Mesendoderm (in vitro differentiated cells): ENCODE data around the gene NME8.

Experiments used
- DNase-seq: peaks from one replicate; pipeline ENCODE4 v3.0.0; 2013
- H2AK5ac ChIP-seq: 2 replicates; pipeline ENCODE4 v1.6.1; 2013; ENCODE audit warnings: low read length, inconsistent platforms
- H2BK120ac ChIP-seq: 2 replicates; pipeline ENCODE4 v1.6.1; 2013; ENCODE audit warnings: low read depth, mild to moderate bottlenecking, low read length, moderate library complexity, mixed read lengths
- H2BK15ac ChIP-seq: replicated peaks from 2 replicates; pipeline ENCODE4 v1.6.1; 2013; ENCODE audit warnings: low read depth, mild to moderate bottlenecking, moderate library complexity
- H2BK5ac ChIP-seq: 2 replicates; pipeline ENCODE4 v1.6.1; 2013; ENCODE audit warnings: low read length, inconsistent platforms
- H3K18ac ChIP-seq: 2 replicates; pipeline ENCODE4 v1.6.1; 2013; ENCODE audit warnings: mild to moderate bottlenecking, low read length, mixed read lengths
- H3K23ac ChIP-seq: one replicate; pipeline ENCODE4 v1.6.1; 2013; ENCODE audit warnings: low read length
- H3K27ac ChIP-seq: 2 replicates; pipeline ENCODE4 v1.5.1; 2013; ENCODE audit warnings: low read depth, mild to moderate bottlenecking, inconsistent platforms, low read length, moderate library complexity
- H3K27me3 ChIP-seq: 2 replicates; pipeline ENCODE4 v1.6.1; 2013; ENCODE audit warnings: low read length, control low read depth, mild to moderate bottlenecking, inconsistent platforms; ENCODE audit not compliant: insufficient read depth, poor library complexity
- H3K36me3 ChIP-seq: 2 replicates; pipeline ENCODE4 v1.6.1; 2013; ENCODE audit warnings: low read length, inconsistent platforms; ENCODE audit not compliant: control insufficient read depth, insufficient read depth
- H3K4ac ChIP-seq: one replicate; pipeline ENCODE4 v1.6.1; 2013; ENCODE audit warnings: low read depth, mild to moderate bottlenecking, low read length, moderate library complexity
- H3K4me1 ChIP-seq: 2 replicates; pipeline ENCODE4 v1.6.1; 2013; ENCODE audit warnings: low read depth, low read length, inconsistent platforms; ENCODE audit not compliant: control insufficient read depth
- H3K4me2 ChIP-seq: 2 replicates; pipeline ENCODE4 v1.6.1; 2013; ENCODE audit warnings: low read length
- H3K4me3 ChIP-seq: 2 replicates; pipeline ENCODE4 v1.5.1; 2013; ENCODE audit warnings: mild to moderate bottlenecking, low read length
- H3K56ac ChIP-seq: one replicate; pipeline ENCODE4 v1.6.1; 2013; ENCODE audit warnings: low read length
- H3K79me1 ChIP-seq: 2 replicates; pipeline ENCODE4 v1.6.1; 2013; ENCODE audit warnings: low read length, inconsistent platforms
- H3K79me2 ChIP-seq: 2 replicates; pipeline ENCODE4 v1.6.1; 2013; ENCODE audit warnings: mild to moderate bottlenecking, low read length; ENCODE audit not compliant: control insufficient read depth, insufficient read depth
- H3K9ac ChIP-seq: 2 replicates; pipeline ENCODE4 v1.6.1; 2013; ENCODE audit warnings: low read length, inconsistent platforms
- H4K5ac ChIP-seq: one replicate; pipeline ENCODE4 v1.6.1; 2013; ENCODE audit warnings: low read length
- H4K8ac ChIP-seq: one replicate; pipeline ENCODE4 v1.6.1; 2013; ENCODE audit warnings: low read depth, mild to moderate bottlenecking, control low read depth, low read length, moderate library complexity
- WGBS: extraction: QIAGEN DNeasy Blood & Tissue Kit; methylation state at CpG from one replicate; pipeline ENCODE4 v1.1.7; 2013; ENCODE audit warnings: low lambda C conversion rate, missing lambda C conversion rate; ENCODE audit not compliant: insufficient coverage; ENCODE audit errors: extremely low coverage; 5-methylcytosine and 5-hydroxymethylcytosine counted together

The NME8 gene

GRCh38 chr7:37853468-37853867 lies 5.1 kb downstream of the NME8 start:
- WGBS, result no CpG with 5 or more reads among the region's 2 CpGs
- no peaks in the 10 kb centered on the region for H3K4me1 ChIP-seq
- no peaks in the 10 kb centered on the region for H3K79me2 ChIP-seq
- no peak overlapping the region for H2AK5ac ChIP-seq
- no peak overlapping the region for H3K56ac ChIP-seq
- no peak overlapping the region for H3K9ac ChIP-seq
- no peaks in the 10 kb centered on the region for H3K27me3 ChIP-seq
- H4K8ac ChIP-seq, result no peak overlapping the region
- peak; percentile 27 for DNase-seq
- no peak overlapping the region for H3K4ac ChIP-seq
- H3K4me3 ChIP-seq, result no peak overlapping the region
- H2BK5ac ChIP-seq, result no peak overlapping the region
- no peak overlapping the region for H3K27ac ChIP-seq
- no peak overlapping the region for H4K5ac ChIP-seq
- no peak overlapping the region for H2BK15ac ChIP-seq
- no peak overlapping the region for H2BK120ac ChIP-seq
- H3K36me3 ChIP-seq, result no peaks in the 10 kb centered on the region
- H3K79me1 ChIP-seq, result no peaks in the 10 kb centered on the region
- H3K18ac ChIP-seq, result no peak overlapping the region
- no peak overlapping the region for H3K23ac ChIP-seq
- H3K4me2 ChIP-seq, result no peak overlapping the region

DNA sequence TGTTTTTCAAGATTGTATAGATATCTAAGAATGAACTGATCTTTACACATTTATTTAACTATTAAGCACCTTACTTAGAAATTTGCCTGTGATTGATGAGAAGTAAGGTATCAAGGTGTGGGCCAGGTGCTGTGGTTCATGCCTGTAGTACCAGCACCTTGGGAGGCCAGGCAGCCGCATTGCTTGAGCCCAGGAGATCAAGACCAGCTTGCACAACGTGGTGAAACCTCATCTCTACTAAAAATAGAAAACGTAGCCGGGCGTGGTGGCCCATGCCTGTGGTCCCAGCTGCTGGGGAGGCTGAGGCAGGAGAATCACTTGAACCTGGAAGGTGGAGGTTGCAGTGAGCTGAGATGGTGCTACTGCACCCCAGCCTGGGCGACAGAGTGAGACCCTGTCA lies 33.7 kb downstream of the NME8 start:
- Histone ChIP-seq H3K4me1 (no peaks in the 10 kb centered on the region), H4K8ac (no peak overlapping the region), H3K27ac (no peak overlapping the region), H3K4me3 (no peak overlapping the region), H3K79me1 (no peaks in the 10 kb centered on the region), H4K5ac (no peak overlapping the region), H3K4ac (no peak overlapping the region), H2BK120ac (no peak overlapping the region), H2AK5ac (no peak overlapping the region), H3K79me2 (no peaks in the 10 kb centered on the region), H3K23ac (no peak overlapping the region), H2BK5ac (no peak overlapping the region), H2BK15ac (no peak overlapping the region), H3K18ac (no peak overlapping the region), H3K27me3 (no peaks in the 10 kb centered on the region), H3K9ac (no peak overlapping the region), H3K56ac (no peak overlapping the region), H3K4me2 (no peak overlapping the region), H3K36me3 (no peaks in the 10 kb centered on the region)
- no CpG with 5 or more reads among the region's 6 CpGs for WGBS
- no peak for DNase-seq

GRCh38 chr7:37893359-37893758 lies 45.0 kb downstream of the NME8 start:
- H3K18ac ChIP-seq, result no peak overlapping the region
- no peak for DNase-seq

GRCh38 chr7:37894671-37895070 lies 46.3 kb downstream of the NME8 start:
- Histone ChIP-seq H3K23ac (no peak overlapping the region), H3K18ac (no peak overlapping the region), H3K4ac (no peak overlapping the region), H3K27ac (no peak overlapping the region), H2AK5ac (no peak overlapping the region), H3K4me1 (no peaks in the 10 kb centered on the region), H2BK120ac (no peak overlapping the region), H3K36me3 (no peaks in the 10 kb centered on the region), H3K79me2 (no peaks in the 10 kb centered on the region), H3K79me1 (no peaks in the 10 kb centered on the region), H2BK5ac (no peak overlapping the region), H4K5ac (no peak overlapping the region), H2BK15ac (no peak overlapping the region), H3K27me3 (no peaks in the 10 kb centered on the region), H3K4me3 (no peak overlapping the region), H3K9ac (no peak overlapping the region), H3K4me2 (no peak overlapping the region), H4K8ac (no peak overlapping the region), H3K56ac (no peak overlapping the region)
- WGBS, result 100% methylated on average over 1 of the region's 3 CpGs
- DNase-seq, result no peak

More at GRCh38 chr7:37893359-37893758, 45.0 kb downstream of the NME8 start:
- Histone ChIP-seq H2BK15ac (no peak overlapping the region), H3K36me3 (no peaks in the 10 kb centered on the region), H2BK5ac (no peak overlapping the region), H3K4ac (no peak overlapping the region), H3K4me3 (no peak overlapping the region), H3K27ac (no peak overlapping the region), H3K4me2 (no peak overlapping the region), H3K27me3 (no peaks in the 10 kb centered on the region), H3K56ac (no peak overlapping the region), H4K8ac (no peak overlapping the region), H3K79me1 (no peaks in the 10 kb centered on the region), H3K4me1 (no peaks in the 10 kb centered on the region), H2AK5ac (no peak overlapping the region), H3K79me2 (no peaks in the 10 kb centered on the region), H4K5ac (no peak overlapping the region), H2BK120ac (no peak overlapping the region), H3K9ac (no peak overlapping the region), H3K23ac (no peak overlapping the region)

DNA sequence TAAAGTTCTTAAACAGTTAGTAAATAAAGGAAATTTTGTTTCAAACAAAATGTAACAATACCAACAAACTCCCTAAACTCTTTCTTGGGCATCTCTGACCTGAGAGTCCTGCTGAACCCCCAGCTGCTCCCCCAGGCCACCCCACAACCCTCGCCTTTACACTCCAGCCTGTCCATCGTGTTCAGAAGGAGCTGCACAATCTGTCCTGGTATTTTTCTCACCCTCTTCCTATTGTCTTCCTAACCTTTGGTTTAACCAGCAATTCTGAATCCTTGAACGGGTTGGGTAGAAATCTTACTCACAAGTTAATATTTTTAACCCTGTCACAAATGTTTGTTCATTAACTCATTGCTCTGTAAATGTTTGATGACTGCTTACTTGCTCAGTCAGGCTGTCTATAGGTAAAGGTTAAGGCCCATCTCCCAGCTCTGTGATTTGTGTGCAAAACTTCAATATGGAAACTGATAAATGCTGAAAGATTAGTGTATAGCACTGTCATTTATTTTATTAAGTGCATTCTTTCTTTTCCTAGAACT lies 51.4 kb downstream of the NME8 start:
- H4K8ac ChIP-seq, result no peak overlapping the region
- no peaks in the 10 kb centered on the region for H3K4me1 ChIP-seq
- H3K23ac ChIP-seq, result no peak overlapping the region
- H3K4me2 ChIP-seq, result no peak overlapping the region
- H2BK120ac ChIP-seq, result no peak overlapping the region
- no peaks in the 10 kb centered on the region for H3K36me3 ChIP-seq
- H3K4me3 ChIP-seq, result no peak overlapping the region
- no peak overlapping the region for H3K4ac ChIP-seq
- no peak for DNase-seq
- no peaks in the 10 kb centered on the region for H3K27me3 ChIP-seq
- WGBS, result no CpG with 5 or more reads among the region's 3 CpGs
- no peaks in the 10 kb centered on the region for H3K79me2 ChIP-seq
- no peak overlapping the region for H2BK15ac ChIP-seq
- no peak overlapping the region for H3K27ac ChIP-seq
- H3K79me1 ChIP-seq, result no peaks in the 10 kb centered on the region
- H3K56ac ChIP-seq, result no peak overlapping the region
- no peak overlapping the region for H3K9ac ChIP-seq
- H3K18ac ChIP-seq, result no peak overlapping the region
- H4K5ac ChIP-seq, result no peak overlapping the region
- no peak overlapping the region for H2BK5ac ChIP-seq
- H2AK5ac ChIP-seq, result no peak overlapping the region

GRCh38 chr7:37901236-37901827 lies 52.9 kb downstream of the NME8 start:
- Histone ChIP-seq H3K56ac (no peak overlapping the region), H3K9ac (no peak overlapping the region), H3K27ac (no peak overlapping the region)

More at GRCh38 chr7:37901236-37901827, 52.9 kb downstream of the NME8 start:
- Histone ChIP-seq H3K4me2 (no peak overlapping the region), H3K18ac (no peak overlapping the region), H2BK120ac (no peak overlapping the region), H3K36me3 (no peaks in the 10 kb centered on the region), H3K4ac (no peak overlapping the region), H3K4me1 (no peaks in the 10 kb centered on the region), H3K79me1 (no peaks in the 10 kb centered on the region), H3K27me3 (no peaks in the 10 kb centered on the region), H2AK5ac (no peak overlapping the region), H3K23ac (no peak overlapping the region), H3K79me2 (no peaks in the 10 kb centered on the region), H2BK5ac (no peak overlapping the region), H4K8ac (no peak overlapping the region), H2BK15ac (no peak overlapping the region), H4K5ac (no peak overlapping the region), H3K4me3 (no peak overlapping the region)
- peak; percentile 63 for DNase-seq
- WGBS, result no CpG with 5 or more reads among the region's 6 CpGs
